Measurements from ENCODE around the gene CDC40. TPM values are rescaled to one million over a fixed set of nuclear protein-coding genes. Genes with fewer than 3 reads are reported as not detected.

CDC40 gene
- total RNA-seq, 1 donor from 2014 or later, result 24.3 TPM

DNA sequence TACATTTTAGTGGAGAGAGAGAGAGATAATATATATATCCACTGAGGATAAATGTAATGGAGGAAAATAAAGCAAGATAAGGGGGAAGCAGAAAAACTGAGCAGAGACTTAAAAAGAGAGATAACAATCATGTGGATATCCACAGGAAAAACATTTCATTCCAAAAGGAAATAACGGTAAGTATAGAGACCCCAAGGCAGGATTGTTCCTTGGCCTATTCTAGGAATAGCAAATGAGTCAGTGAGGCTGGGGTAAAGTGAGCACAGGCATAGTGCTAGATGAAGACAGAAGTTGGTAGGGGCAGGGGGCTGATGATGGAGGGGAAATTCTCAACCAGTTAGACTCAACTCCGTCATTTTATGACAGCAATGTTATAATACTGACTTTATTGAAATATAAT, 11.2 kb downstream of the CDC40 start:
- H3K27me3 Mint-ChIP-seq (ENCODE audit: low read depth), result no peaks in the 10 kb centered on the region
- no peak for DNase-seq (ENCODE audit: low spot score in 2 of 2, unreplicated experiment in 2 of 2)
- peaks cover 11% of the 10 kb centered on the region for H3K36me3 Mint-ChIP-seq

DNA sequence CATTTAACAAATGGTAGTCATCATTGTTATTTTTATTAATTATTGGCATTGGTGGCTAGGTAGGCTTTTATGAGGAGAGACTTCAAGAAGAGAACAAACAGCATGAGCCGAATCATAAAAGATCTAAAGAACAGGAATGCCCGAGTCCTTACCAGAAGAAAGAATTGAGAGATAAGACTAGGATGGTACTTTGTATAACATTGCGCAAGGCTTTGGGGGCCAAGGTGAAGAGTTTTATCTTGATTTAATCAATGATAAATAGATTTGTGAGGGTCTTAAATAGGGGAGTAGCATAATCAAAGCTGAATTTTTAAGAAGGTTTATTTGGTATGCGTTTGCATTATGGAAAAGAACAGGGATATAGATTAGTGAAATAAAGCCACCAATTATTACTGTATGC, 15.4 kb downstream of the CDC40 start:
- no peak for DNase-seq (ENCODE audit: low spot score in 2 of 2, unreplicated experiment in 2 of 2)
- Mint-ChIP-seq H3K4me3 (no peak overlapping the region), H3K27me3 (ENCODE audit: low read depth) (no peaks in the 10 kb centered on the region), H3K27ac (no peak overlapping the region), H3K36me3 (peaks cover 25% of the 10 kb centered on the region), H3K4me1 (peaks cover 8% of the 10 kb centered on the region), H3K9me3 (peaks cover 3% of the 10 kb centered on the region)
- TF ChIP-seq, protein P1, sequence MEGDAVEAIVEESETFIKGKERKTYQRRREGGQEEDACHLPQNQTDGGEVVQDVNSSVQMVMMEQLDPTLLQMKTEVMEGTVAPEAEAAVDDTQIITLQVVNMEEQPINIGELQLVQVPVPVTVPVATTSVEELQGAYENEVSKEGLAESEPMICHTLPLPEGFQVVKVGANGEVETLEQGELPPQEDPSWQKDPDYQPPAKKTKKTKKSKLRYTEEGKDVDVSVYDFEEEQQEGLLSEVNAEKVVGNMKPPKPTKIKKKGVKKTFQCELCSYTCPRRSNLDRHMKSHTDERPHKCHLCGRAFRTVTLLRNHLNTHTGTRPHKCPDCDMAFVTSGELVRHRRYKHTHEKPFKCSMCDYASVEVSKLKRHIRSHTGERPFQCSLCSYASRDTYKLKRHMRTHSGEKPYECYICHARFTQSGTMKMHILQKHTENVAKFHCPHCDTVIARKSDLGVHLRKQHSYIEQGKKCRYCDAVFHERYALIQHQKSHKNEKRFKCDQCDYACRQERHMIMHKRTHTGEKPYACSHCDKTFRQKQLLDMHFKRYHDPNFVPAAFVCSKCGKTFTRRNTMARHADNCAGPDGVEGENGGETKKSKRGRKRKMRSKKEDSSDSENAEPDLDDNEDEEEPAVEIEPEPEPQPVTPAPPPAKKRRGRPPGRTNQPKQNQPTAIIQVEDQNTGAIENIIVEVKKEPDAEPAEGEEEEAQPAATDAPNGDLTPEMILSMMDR (IDR thresholded peaks at IDR 0.05; ENCODE audit: unreplicated experiment), result no peak

More for the DNA sequence above, 11.2 kb downstream of the CDC40 start:
- H3K9me3 Mint-ChIP-seq, result no peaks in the 10 kb centered on the region
- H3K4me1 Mint-ChIP-seq, result peaks cover 2% of the 10 kb centered on the region
- TF ChIP-seq, protein P1 (IDR thresholded peaks at IDR 0.05; ENCODE audit: unreplicated experiment), result no peak
- H3K4me3 Mint-ChIP-seq, result no peak overlapping the region
- H3K27ac Mint-ChIP-seq, result no peak overlapping the region

DNA sequence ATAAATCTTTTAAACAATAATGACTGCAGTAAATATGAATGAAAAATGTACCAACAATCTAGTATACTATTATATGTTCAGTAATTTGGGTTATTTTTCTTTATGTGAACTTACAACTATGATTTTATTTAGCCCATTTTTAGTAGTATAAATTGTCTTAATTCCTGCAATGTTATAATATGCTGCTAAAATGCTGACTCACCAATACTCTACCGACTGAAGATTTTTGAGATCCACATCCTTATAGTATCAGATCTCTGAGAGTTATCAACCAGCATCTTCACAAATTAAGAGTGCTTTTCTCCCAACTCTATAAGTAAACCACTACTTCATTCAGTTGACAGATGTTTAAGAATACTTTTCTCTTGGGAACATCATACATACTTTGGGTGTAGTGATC, 16.6 kb downstream of the CDC40 start:
- Mint-ChIP-seq H3K4me3 (no peak overlapping the region), H3K36me3 (peaks cover 25% of the 10 kb centered on the region), H3K27ac (no peak overlapping the region), H3K4me1 (peaks cover 19% of the 10 kb centered on the region), H3K9me3 (peaks cover 3% of the 10 kb centered on the region), H3K27me3 (ENCODE audit: low read depth) (no peaks in the 10 kb centered on the region)
- TF ChIP-seq, protein P1 (IDR thresholded peaks at IDR 0.05; ENCODE audit: unreplicated experiment), result no peak
- no peak for DNase-seq (ENCODE audit: low spot score in 2 of 2, unreplicated experiment in 2 of 2)

DNA sequence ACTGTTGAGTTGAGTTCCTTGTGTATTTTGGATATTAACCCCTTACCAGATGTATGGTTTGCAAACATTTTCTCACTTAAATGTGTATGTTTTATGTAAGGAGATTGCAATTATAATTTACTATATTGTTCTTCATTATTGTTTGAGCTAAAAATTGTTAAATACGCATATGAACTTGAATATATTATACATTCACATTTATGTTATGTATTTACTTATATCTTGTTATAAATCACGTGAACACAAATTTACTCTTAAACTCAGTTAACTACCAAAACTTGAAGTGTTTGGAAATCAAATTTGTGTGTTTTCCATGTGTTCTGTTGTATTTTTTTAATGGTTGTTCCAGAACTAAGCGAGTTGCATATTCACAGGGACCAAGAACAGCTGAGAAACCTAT, 18.3 kb downstream of the CDC40 start:
- peaks cover 21% of the 10 kb centered on the region for H3K4me1 Mint-ChIP-seq
- no peaks in the 10 kb centered on the region for H3K27me3 Mint-ChIP-seq (ENCODE audit: low read depth)
- TF ChIP-seq, protein P1 (IDR thresholded peaks at IDR 0.05; ENCODE audit: unreplicated experiment), result no peak

DNA sequence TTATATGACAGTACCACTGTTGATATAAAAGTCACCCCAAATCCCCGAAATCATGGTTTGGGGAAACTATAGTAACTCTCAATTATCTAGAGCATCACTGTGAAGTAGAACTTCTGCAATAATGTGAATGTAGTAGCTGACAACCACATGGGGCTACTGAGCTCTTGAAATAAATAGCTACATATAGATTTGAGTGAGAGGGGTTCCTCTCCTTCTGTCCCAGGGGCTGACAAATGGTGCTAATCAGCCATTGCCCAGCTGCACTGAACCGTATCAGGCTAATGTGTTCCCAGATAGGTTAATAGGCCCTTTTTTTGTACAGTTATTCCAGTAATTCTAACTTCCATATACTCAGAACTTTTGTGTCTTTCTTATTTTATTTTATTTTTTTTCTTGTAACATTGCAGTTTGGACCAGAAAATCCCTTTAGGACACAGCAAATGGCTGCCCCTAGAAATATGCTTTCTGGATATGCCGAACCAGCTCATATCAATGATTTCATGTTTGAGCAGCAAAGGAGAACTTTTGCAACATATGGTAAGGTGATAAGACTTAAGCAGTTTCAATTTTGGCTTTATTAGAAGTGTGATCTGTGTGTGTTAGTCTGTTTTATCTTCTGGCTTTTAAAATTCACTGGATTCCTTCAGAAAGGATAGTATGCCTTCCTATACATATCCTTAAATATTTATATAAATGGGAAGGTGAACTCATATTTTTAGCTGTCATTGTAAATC, 21.1 kb downstream of the CDC40 start:
- DNase-seq (ENCODE audit: low spot score in 2 of 2, unreplicated experiment in 2 of 2), result no peak
- TF ChIP-seq, protein P1 (IDR thresholded peaks at IDR 0.05; ENCODE audit: unreplicated experiment), result no peak
- H3K36me3 Mint-ChIP-seq, result peaks cover 13% of the 10 kb centered on the region
- peaks cover 3% of the 10 kb centered on the region for H3K9me3 Mint-ChIP-seq
- H3K4me1 Mint-ChIP-seq, result peaks cover 21% of the 10 kb centered on the region
- peak overlapping the region; percentile 21 for H3K27ac Mint-ChIP-seq
- no peaks in the 10 kb centered on the region for H3K27me3 Mint-ChIP-seq (ENCODE audit: low read depth)
- H3K4me3 Mint-ChIP-seq, result no peak overlapping the region

More for the DNA sequence above, 18.3 kb downstream of the CDC40 start:
- peaks cover 22% of the 10 kb centered on the region for H3K36me3 Mint-ChIP-seq
- H3K4me3 Mint-ChIP-seq, result no peak overlapping the region
- peaks cover 3% of the 10 kb centered on the region for H3K9me3 Mint-ChIP-seq
- no peak overlapping the region for H3K27ac Mint-ChIP-seq
- no peak for DNase-seq (ENCODE audit: low spot score in 2 of 2, unreplicated experiment in 2 of 2)

Data from mesothelial cell of epicardium (in vitro differentiated cells).